RWPE2 (cell line): ENCODE results near the gene CUL1.
A peak's percentile ranks its signal among the peaks of the same experiment; 100 is the strongest.

ENCODE experiments used
- ATAC-seq: fragments of 200-7000 bp; cut with Tn5 transposase; 3 replicates; pipeline ENCODE4 v1.9.1; 2021; ENCODE audit warnings: low read depth
- DNase-seq: peaks from one replicate; pipeline ENCODE4 v3.0.0-alpha.2; 2020; ENCODE audit warnings: low spot score
- H3K27ac ChIP-seq: fragments of 450-650 bp; 2 replicates; pipeline ENCODE4 v1.5.1; 2017; ENCODE audit warnings: mild to moderate bottlenecking; ENCODE audit not compliant: poor library complexity, severe bottlenecking
- H3K27me3 ChIP-seq: fragments of 250-450 bp; sonication (Bioruptor Pico); 2 replicates; pipeline ENCODE4 v1.5.1; 2021; ENCODE audit warnings: mild to moderate bottlenecking, moderate library complexity; ENCODE audit not compliant: insufficient read depth, poor library complexity, severe bottlenecking
- H3K36me3 ChIP-seq: fragments of 250-450 bp; sonication (Bioruptor Pico); 2 replicates; pipeline ENCODE4 v1.5.1; 2020; ENCODE audit warnings: low read depth, mild to moderate bottlenecking, moderate library complexity
- H3K4me1 ChIP-seq: fragments of 250-450 bp; sonication (Bioruptor Pico); 2 replicates; pipeline ENCODE4 v1.5.1; 2021; ENCODE audit warnings: mild to moderate bottlenecking, moderate library complexity; ENCODE audit not compliant: insufficient read depth, poor library complexity, severe bottlenecking
- H3K4me3 ChIP-seq: fragments of 250-450 bp; sonication (Bioruptor Pico); 2 replicates; pipeline ENCODE4 v1.5.1; 2021; ENCODE audit warnings: mild to moderate bottlenecking, moderate library complexity; ENCODE audit not compliant: severe bottlenecking
- H3K9me3 ChIP-seq: fragments of 250-450 bp; sonication (Bioruptor Pico); 2 replicates; pipeline ENCODE4 v1.5.1; 2021; ENCODE audit warnings: mild to moderate bottlenecking, moderate library complexity; ENCODE audit not compliant: severe bottlenecking
- CTCF ChIP-seq: fragments of 450-650 bp; IDR thresholded peaks from one replicate; pipeline ENCODE4 v1.5.1; 2017; ENCODE audit warnings: mild to moderate bottlenecking, moderate library complexity; ENCODE audit not compliant: poor library complexity, severe bottlenecking

CUL1 gene

GRCh38 chr7:148694631-148695030 lies 4.1 kb upstream of the CUL1 start:
- no peak overlapping the region for H3K27ac ChIP-seq
- no peak overlapping the region for H3K4me3 ChIP-seq
- H3K9me3 ChIP-seq = no peaks in the 10 kb centered on the region
- no peaks in the 10 kb centered on the region for H3K27me3 ChIP-seq
- TF ChIP-seq CTCF = no peak
- ATAC-seq = no peak
- H3K36me3 ChIP-seq = no peaks in the 10 kb centered on the region
- no peak for DNase-seq
- H3K4me1 ChIP-seq = no peaks in the 10 kb centered on the region

GRCh38 chr7:148695953-148696352 lies 2.8 kb upstream of the CUL1 start:
- H3K4me3 ChIP-seq = no peak overlapping the region
- DNase-seq = no peak

GRCh38 chr7:148696787-148697186 lies 1.9 kb upstream of the CUL1 start:
- Histone ChIP-seq H3K27ac (no peak overlapping the region), H3K4me1 (peaks cover 12% of the 10 kb centered on the region), H3K27me3 (no peaks in the 10 kb centered on the region), H3K36me3 (no peaks in the 10 kb centered on the region), H3K9me3 (no peaks in the 10 kb centered on the region), H3K4me3 (no peak overlapping the region)
- no peak for ATAC-seq
- no peak for TF ChIP-seq CTCF
- DNase-seq = no peak

More at GRCh38 chr7:148695953-148696352, 2.8 kb upstream of the CUL1 start:
- no peaks in the 10 kb centered on the region for H3K9me3 ChIP-seq
- no peaks in the 10 kb centered on the region for H3K36me3 ChIP-seq
- H3K27me3 ChIP-seq = no peaks in the 10 kb centered on the region
- TF ChIP-seq CTCF = no peak
- ATAC-seq = no peak
- no peak overlapping the region for H3K27ac ChIP-seq
- H3K4me1 ChIP-seq = peaks cover 5% of the 10 kb centered on the region

- no peak for ATAC-seq
These were observed 1.3 kb upstream of the CUL1 start for GRCh38 chr7:148697256-148698006.

More at GRCh38 chr7:148697256-148698006, 1.3 kb upstream of the CUL1 start:
- peaks cover 18% of the 10 kb centered on the region for H3K4me1 ChIP-seq
- DNase-seq = no peak
- peak overlapping the region; percentile 85 for H3K27ac ChIP-seq
- H3K27me3 ChIP-seq = no peaks in the 10 kb centered on the region
- no peaks in the 10 kb centered on the region for H3K36me3 ChIP-seq
- H3K9me3 ChIP-seq = no peaks in the 10 kb centered on the region
- peak overlapping the region; percentile 96 for H3K4me3 ChIP-seq
- TF ChIP-seq CTCF = no peak
